Breast epithelium (tissue), 3 donors: ENCODE data around the gene MT3.

Experiments
- POLR2A ChIP-seq: fragments of 450-650 bp; IDR thresholded peaks from one replicate; pipeline ENCODE4 v1.6.1; 2016; ENCODE audit warnings: antibody characterized with exemption, mild to moderate bottlenecking, moderate library complexity
- POLR2AphosphoS5 ChIP-seq, 3 donors: sonication (generic); formaldehyde crosslinking; IDR thresholded peaks; one replicate each; pipeline ENCODE4 v1.6.1; 2017; ENCODE audit warnings: antibody characterized with exemption in 3 of 3
- TF ChIP-seq, protein P1 (sequence below), 3 donors: fragments of 450-650 bp; IDR thresholded peaks; one replicate each; pipeline ENCODE4 v1.5.1; 2016 to 2017; ENCODE audit warnings: antibody characterized with exemption in 3 of 3, mild to moderate bottlenecking in 3 of 3, moderate library complexity in 3 of 3

DNA sequence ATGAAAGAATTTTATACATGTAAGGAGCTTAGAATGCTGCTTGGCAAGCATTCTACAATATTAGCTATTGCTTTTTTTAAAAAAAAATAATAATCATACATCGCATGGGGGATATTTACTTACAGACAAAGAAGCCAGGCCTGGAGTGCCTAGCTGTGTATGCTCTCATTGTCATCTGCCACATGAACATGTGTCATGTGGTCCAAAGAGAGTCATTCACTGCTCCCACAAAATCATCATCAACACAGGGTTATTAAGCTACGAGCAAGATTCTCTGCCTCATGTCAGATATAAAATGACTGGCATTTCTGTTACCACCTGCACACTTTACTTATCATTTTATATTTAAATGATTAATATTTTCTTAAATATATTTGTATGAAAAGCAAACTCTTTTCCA is 34.3 kb downstream of the MT3 start:
- no peak for TF ChIP-seq POLR2A
- TF ChIP-seq, protein P1, sequence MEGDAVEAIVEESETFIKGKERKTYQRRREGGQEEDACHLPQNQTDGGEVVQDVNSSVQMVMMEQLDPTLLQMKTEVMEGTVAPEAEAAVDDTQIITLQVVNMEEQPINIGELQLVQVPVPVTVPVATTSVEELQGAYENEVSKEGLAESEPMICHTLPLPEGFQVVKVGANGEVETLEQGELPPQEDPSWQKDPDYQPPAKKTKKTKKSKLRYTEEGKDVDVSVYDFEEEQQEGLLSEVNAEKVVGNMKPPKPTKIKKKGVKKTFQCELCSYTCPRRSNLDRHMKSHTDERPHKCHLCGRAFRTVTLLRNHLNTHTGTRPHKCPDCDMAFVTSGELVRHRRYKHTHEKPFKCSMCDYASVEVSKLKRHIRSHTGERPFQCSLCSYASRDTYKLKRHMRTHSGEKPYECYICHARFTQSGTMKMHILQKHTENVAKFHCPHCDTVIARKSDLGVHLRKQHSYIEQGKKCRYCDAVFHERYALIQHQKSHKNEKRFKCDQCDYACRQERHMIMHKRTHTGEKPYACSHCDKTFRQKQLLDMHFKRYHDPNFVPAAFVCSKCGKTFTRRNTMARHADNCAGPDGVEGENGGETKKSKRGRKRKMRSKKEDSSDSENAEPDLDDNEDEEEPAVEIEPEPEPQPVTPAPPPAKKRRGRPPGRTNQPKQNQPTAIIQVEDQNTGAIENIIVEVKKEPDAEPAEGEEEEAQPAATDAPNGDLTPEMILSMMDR (IDR thresholded peaks at IDR 0.05) = no peak
- TF ChIP-seq POLR2AphosphoS5 (IDR thresholded peaks at IDR 0.05) = no peak
